ACC112 (cell line): Measurements from ENCODE around the gene MYOG.

ENCODE experiments used
- H2AFZ ChIP-seq: fragments of 200-600 bp; sonication (generic); one replicate; pipeline ENCODE4 v1.6.0; 2017; ENCODE audit warnings: antibody characterized with exemption, low read length; ENCODE audit not compliant: unreplicated experiment
- H3K27ac ChIP-seq: fragments of 200-600 bp; sonication (generic); 2 replicates; pipeline ENCODE4 v1.5.1; 2014; ENCODE audit warnings: low read depth, mild to moderate bottlenecking, antibody characterized with exemption, low read length, moderate library complexity
- H3K27me3 ChIP-seq: fragments of 200-600 bp; sonication (generic); 2 replicates; pipeline ENCODE4 v1.6.1; 2014; ENCODE audit warnings: mild to moderate bottlenecking, antibody characterized with exemption, low read length, moderate library complexity, mixed read lengths; ENCODE audit not compliant: insufficient read depth
- H3K36me3 ChIP-seq: fragments of 200-600 bp; sonication (generic); 2 replicates; pipeline ENCODE4 v1.6.1; 2016; ENCODE audit warnings: mild to moderate bottlenecking, antibody characterized with exemption, low read length, moderate library complexity, mixed read lengths; ENCODE audit not compliant: insufficient read depth
- H3K4me1 ChIP-seq: fragments of 200-600 bp; sonication (generic); one replicate; pipeline ENCODE4 v1.6.1; 2016; ENCODE audit warnings: low read length, mixed read lengths; ENCODE audit not compliant: insufficient read depth, unreplicated experiment, control insufficient read depth
- H3K4me3 ChIP-seq: fragments of 200-600 bp; sonication (generic); 2 replicates; pipeline ENCODE4 v1.5.1; 2014; ENCODE audit warnings: mild to moderate bottlenecking, low read depth, low read length
- H3K79me2 ChIP-seq: fragments of 200-600 bp; sonication (generic); one replicate; pipeline ENCODE4 v1.6.0; 2016; ENCODE audit warnings: low read length; ENCODE audit not compliant: control insufficient read depth, unreplicated experiment, insufficient read depth

MYOG gene

DNA sequence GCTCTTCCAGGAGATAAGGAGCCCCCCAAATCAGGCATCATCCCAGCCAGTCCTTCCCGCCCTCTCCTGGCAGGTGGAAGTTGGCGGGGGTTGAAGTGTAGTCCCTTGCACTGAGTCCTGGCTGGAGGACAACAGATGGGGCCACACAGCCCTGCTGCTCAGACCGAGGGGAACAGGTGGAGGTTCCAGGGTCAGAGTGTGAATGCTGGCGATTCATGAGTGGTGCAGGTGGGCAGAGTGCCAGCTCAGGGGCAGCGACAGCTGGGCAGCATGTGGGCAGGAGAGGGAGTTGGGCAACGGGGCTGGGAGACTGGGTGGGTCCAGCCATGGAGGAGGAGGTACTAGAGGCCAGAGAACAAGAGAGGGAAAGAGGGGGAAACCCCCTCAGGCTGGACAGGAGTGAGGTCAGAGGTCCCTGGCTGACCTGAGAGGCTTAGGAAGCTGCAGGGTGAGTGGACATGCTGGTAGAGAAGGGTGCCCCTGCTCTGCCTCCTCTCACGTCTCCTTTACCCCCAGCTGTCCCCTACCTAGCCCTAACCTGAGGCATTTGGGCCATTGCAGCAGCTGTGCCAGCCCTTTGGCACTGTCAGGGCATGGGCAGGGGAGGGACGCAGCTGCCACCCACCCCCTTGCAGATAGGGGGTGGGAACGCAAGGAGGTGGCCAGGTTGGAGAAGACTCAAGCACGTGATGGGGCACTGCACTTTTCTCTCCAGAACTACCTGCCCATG is 30.4 kb upstream of the MYOG start:
- Histone ChIP-seq H3K36me3 (no peaks in the 10 kb centered on the region), H3K4me1 (no peaks in the 10 kb centered on the region), H2AFZ (no peak overlapping the region), H3K27ac (no peak overlapping the region), H3K79me2 (no peaks in the 10 kb centered on the region), H3K27me3 (peaks cover 91% of the 10 kb centered on the region), H3K4me3 (no peak overlapping the region)

DNA sequence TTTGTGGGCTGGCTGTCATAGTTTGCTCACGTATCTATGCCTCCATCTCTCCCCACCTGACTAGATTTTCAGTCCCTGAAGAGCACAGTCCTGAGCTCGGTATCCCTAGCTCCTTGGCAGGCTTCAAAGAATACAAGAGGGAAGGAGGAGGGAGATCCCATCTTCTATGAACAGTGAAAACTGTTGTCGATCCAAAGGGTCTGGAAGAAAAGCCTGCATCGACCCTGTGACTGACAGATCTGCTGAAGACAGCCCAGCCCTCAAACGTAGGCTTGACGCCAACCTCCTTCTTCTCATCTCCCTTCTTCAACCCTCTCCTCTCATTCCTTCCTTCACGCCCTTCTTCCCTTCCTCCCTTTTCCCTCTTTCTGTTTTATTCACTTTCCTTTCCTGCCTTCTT is 28.4 kb upstream of the MYOG start:
- Histone ChIP-seq H2AFZ (no peak overlapping the region), H3K36me3 (no peaks in the 10 kb centered on the region), H3K27me3 (peaks cover 95% of the 10 kb centered on the region), H3K79me2 (no peaks in the 10 kb centered on the region), H3K4me3 (no peak overlapping the region), H3K4me1 (no peaks in the 10 kb centered on the region), H3K27ac (no peak overlapping the region)

GRCh38 chr1:203113308-203113707 is 27.5 kb upstream of the MYOG start:
- no peak overlapping the region for H2AFZ ChIP-seq
- H3K27me3 ChIP-seq, result peaks cover 96% of the 10 kb centered on the region
- no peaks in the 10 kb centered on the region for H3K79me2 ChIP-seq
- H3K4me3 ChIP-seq, result no peak overlapping the region
- no peaks in the 10 kb centered on the region for H3K4me1 ChIP-seq
- no peak overlapping the region for H3K27ac ChIP-seq
- H3K36me3 ChIP-seq, result no peaks in the 10 kb centered on the region

DNA sequence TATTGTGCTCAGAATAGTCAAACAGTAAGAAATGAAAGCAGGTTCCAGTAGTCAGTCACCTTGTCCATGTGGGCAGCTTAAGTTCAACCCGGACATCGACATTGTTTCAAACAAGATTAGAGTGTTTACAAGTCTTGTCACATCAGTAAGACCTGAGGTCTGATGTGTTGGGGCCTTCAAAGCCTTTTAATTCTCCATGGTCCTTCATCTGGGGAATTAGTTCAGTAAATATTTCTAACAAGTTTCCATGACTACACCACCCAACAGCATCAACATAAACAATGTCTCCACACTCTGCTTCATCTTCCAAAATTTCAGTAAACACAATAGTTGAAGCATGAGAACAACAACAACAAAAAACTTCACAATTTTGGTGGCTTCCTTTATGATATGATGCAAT is 26.7 kb upstream of the MYOG start:
- Histone ChIP-seq H3K4me1 (no peaks in the 10 kb centered on the region), H3K36me3 (no peaks in the 10 kb centered on the region), H3K4me3 (no peak overlapping the region), H2AFZ (no peak overlapping the region), H3K27me3 (peaks cover 97% of the 10 kb centered on the region), H3K79me2 (no peaks in the 10 kb centered on the region), H3K27ac (no peak overlapping the region)

GRCh38 chr1:203104789-203105390 is 19.1 kb upstream of the MYOG start:
- no peaks in the 10 kb centered on the region for H3K4me1 ChIP-seq
- H3K27me3 ChIP-seq, result peaks cover 69% of the 10 kb centered on the region
- no peak overlapping the region for H3K4me3 ChIP-seq
- no peaks in the 10 kb centered on the region for H3K79me2 ChIP-seq
- H3K36me3 ChIP-seq, result no peaks in the 10 kb centered on the region
- H2AFZ ChIP-seq, result no peak overlapping the region
- no peak overlapping the region for H3K27ac ChIP-seq

DNA sequence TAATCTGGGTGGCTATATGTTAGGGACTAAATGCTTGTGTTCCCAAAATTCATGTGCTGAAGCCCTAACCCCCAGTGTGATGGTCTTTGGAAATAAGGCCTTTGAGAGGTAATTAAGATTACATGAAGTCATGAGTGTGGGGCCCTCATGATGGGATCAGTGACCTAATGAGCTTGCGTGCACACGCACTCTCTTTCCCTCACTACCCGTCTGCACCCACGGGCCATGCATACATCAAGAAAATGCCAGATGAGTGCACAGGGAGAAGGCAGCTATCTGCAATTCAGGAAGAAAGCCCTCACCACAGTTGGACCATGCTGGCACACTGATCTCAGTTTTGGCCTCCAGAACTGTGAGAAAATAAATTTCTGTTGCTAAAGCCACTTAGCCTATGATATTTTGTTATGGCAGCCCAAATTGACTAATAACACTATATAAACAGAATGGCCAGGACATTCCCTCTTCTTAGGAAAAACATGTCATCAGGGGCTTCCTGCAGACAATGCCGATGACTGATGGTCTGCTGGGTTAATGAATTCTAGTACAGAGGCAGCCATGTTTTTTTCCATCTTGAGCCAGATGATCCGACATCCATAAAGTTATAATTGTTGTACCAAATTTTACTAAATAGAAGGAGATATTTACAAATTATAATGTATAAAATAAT is 18.1 kb upstream of the MYOG start:
- Histone ChIP-seq H3K4me3 (no peak overlapping the region), H3K27ac (no peak overlapping the region), H3K79me2 (no peaks in the 10 kb centered on the region), H3K36me3 (no peaks in the 10 kb centered on the region), H3K27me3 (peaks cover 68% of the 10 kb centered on the region), H3K4me1 (no peaks in the 10 kb centered on the region), H2AFZ (no peak overlapping the region)

GRCh38 chr1:203103216-203103615 is 17.4 kb upstream of the MYOG start:
- Histone ChIP-seq H3K27me3 (peaks cover 62% of the 10 kb centered on the region), H2AFZ (no peak overlapping the region), H3K36me3 (no peaks in the 10 kb centered on the region), H3K4me3 (no peak overlapping the region), H3K27ac (no peak overlapping the region), H3K79me2 (no peaks in the 10 kb centered on the region), H3K4me1 (no peaks in the 10 kb centered on the region)

DNA sequence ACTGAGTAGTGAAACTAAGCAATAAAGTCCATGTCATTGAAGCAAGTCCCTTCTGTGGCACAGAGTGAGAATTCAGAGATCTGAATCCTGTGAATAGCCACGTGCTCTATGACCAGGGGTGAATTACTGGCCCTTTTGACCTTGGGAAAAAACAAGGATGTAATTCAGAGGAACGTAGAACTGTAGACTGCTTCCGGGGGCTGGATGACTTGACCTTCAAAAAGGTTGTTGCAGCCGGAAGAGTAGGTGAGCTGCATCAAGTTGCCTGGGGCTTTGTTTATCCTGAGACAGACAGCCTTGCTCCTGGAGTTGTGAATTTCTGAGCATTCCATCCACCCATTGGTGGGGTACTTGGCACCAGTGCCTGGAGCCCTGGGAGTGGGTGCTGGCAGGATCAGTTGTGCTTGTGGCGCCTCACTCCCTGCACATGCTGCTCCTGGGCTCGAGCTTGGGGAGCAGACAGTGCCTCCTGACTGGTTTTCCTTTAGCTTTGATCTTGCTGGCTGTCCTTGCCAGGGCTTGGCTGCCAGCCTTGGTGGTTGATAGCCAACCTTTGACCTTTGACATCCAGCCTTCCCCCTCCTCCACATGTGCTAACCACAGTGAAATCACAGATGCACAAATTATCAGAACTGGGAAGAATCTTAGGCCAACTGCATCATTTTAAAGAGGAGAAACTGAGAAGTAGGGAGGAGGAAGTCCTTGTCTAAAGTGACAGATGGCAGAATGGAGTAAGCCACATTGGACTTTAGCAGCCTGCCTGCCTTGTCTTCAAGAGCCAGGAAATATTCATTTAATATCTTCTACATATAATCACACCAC is 16.2 kb upstream of the MYOG start:
- Histone ChIP-seq H3K4me1 (no peaks in the 10 kb centered on the region), H2AFZ (no peak overlapping the region), H3K36me3 (no peaks in the 10 kb centered on the region), H3K79me2 (no peaks in the 10 kb centered on the region), H3K27me3 (peaks cover 55% of the 10 kb centered on the region), H3K4me3 (no peak overlapping the region), H3K27ac (no peak overlapping the region)

GRCh38 chr1:203100516-203100869 is 14.7 kb upstream of the MYOG start:
- Histone ChIP-seq H2AFZ (no peak overlapping the region), H3K79me2 (no peaks in the 10 kb centered on the region), H3K4me1 (no peaks in the 10 kb centered on the region), H3K4me3 (no peak overlapping the region), H3K27ac (no peak overlapping the region), H3K36me3 (no peaks in the 10 kb centered on the region), H3K27me3 (peaks cover 52% of the 10 kb centered on the region)

- H3K27ac ChIP-seq, result no peak overlapping the region
- no peak overlapping the region for H2AFZ ChIP-seq
- no peak overlapping the region for H3K4me3 ChIP-seq
- peaks cover 52% of the 10 kb centered on the region for H3K27me3 ChIP-seq
- H3K79me2 ChIP-seq, result no peaks in the 10 kb centered on the region
- no peaks in the 10 kb centered on the region for H3K4me1 ChIP-seq
- no peaks in the 10 kb centered on the region for H3K36me3 ChIP-seq
Observed at GRCh38 chr1:203099805-203100515, 14.1 kb upstream of the MYOG start.
